Measurements from ENCODE around the gene BCO1.

- TF ChIP-seq CTCF (conservative IDR thresholded peaks at IDR 0.05; ENCODE audit: low read length) (no peak), EZH2phosphoT487 (IDR thresholded peaks at IDR 0.05; ENCODE audit: borderline replicate concordance, low read depth, low read length) (no peak)
Observed at GRCh38 chr16:81241706-81242105, 3.2 kb downstream of the BCO1 start.
